NCI-H1417 treated with DMSO at 0.1 percent for 48 hours (cell line): ENCODE results near the gene NKD2.
"Not testable (repeated sequence)": the region's sequence is repeated elsewhere in the genome, so short reads cannot be mapped to it uniquely, and the experiment has no call there.

Experiments
- DNase-seq: peaks from one replicate; lab custom pipeline; 2025; lab: John Stamatoyannopoulos, UW

NKD2 gene

GRCh38 chr5:1073239-1074102, 64.9 kb downstream of the NKD2 start:
- no peak for DNase-seq

- no peak for DNase-seq
Measured at GRCh38 chr5:1074226-1074625, 65.6 kb downstream of the NKD2 start.

GRCh38 chr5:1074816-1075554, 66.4 kb downstream of the NKD2 start:
- no peak for DNase-seq

- DNase-seq = no peak
Measured at GRCh38 chr5:1075555-1075881, 66.9 kb downstream of the NKD2 start.

- DNase-seq = no peak
Measured at GRCh38 chr5:1075931-1076330, 67.3 kb downstream of the NKD2 start.

GRCh38 chr5:1076406-1076805, 67.8 kb downstream of the NKD2 start:
- DNase-seq = no peak

- no peak for DNase-seq
Measured at GRCh38 chr5:1077026-1077425, 68.4 kb downstream of the NKD2 start.

GRCh38 chr5:1077491-1078020, 69.0 kb downstream of the NKD2 start:
- DNase-seq = no peak

- DNase-seq = no peak
Measured at GRCh38 chr5:1078206-1078605, 69.6 kb downstream of the NKD2 start.

GRCh38 chr5:1078851-1079250, 70.2 kb downstream of the NKD2 start:
- no peak for DNase-seq

GRCh38 chr5:1079486-1079885, 70.9 kb downstream of the NKD2 start:
- DNase-seq = no peak

GRCh38 chr5:1079961-1080360, 71.4 kb downstream of the NKD2 start:
- DNase-seq = no peak

- DNase-seq = no peak
Measured at GRCh38 chr5:1080432-1080831, 71.8 kb downstream of the NKD2 start.

- DNase-seq = no peak
Measured at GRCh38 chr5:1081519-1081918, 72.9 kb downstream of the NKD2 start.

- not testable (repeated sequence) for DNase-seq
Measured at GRCh38 chr5:1083026-1083425, 74.4 kb downstream of the NKD2 start.

GRCh38 chr5:1083823-1084605, 75.4 kb downstream of the NKD2 start:
- no peak for DNase-seq

- DNase-seq = no peak
Measured at GRCh38 chr5:1085391-1085790, 76.8 kb downstream of the NKD2 start.

- DNase-seq = no peak
Measured at GRCh38 chr5:1086137-1086536, 77.5 kb downstream of the NKD2 start.

GRCh38 chr5:1086871-1087270, 78.3 kb downstream of the NKD2 start:
- DNase-seq = no peak

GRCh38 chr5:1087428-1087827, 78.8 kb downstream of the NKD2 start:
- DNase-seq = no peak

- no peak for DNase-seq
Measured at GRCh38 chr5:1088031-1088430, 79.4 kb downstream of the NKD2 start.
